ENCODE results near the gene DIP2C. TPM values are rescaled to one million over a fixed set of nuclear protein-coding genes. Genes with fewer than 3 reads are reported as not detected.

Gene DIP2C
- total RNA-seq, 4 donors from 2014 or later, result 10.5 to 40.5 (median 19.5) TPM

DNA sequence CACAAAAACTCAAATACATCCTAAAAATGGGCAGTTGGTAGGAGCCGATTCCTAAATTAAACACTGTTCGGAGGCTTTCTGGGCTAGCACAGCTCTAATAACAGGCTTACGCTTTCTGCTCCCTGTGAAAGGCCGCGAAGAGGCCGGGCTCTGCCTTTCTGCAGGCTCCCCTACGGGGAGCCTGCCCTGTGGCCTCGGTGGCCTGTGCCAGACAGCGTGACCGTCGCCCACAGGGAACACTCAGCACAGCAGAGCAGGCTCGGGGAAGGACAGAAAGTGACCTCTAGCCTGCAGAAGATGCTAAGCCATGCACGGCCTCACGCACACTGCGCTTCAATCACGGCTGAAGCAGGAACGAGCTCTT, 64.2 kb downstream of the DIP2C start:
- Histone ChIP-seq H3K4me1 (peaks cover 0 to 14% of the 10 kb centered on the region in 2 donors), H3K4me3 (peak overlapping the region; percentile 13 to 19), H3K9me3 (no peaks in the 10 kb centered on the region), H3K27me3 (no peaks in the 10 kb centered on the region), H3K27ac (peak overlapping the region; percentile 74 to 91), H3K36me3 (no peaks in the 10 kb centered on the region)
- DNase-seq, result no peak
- TF ChIP-seq, protein P1, sequence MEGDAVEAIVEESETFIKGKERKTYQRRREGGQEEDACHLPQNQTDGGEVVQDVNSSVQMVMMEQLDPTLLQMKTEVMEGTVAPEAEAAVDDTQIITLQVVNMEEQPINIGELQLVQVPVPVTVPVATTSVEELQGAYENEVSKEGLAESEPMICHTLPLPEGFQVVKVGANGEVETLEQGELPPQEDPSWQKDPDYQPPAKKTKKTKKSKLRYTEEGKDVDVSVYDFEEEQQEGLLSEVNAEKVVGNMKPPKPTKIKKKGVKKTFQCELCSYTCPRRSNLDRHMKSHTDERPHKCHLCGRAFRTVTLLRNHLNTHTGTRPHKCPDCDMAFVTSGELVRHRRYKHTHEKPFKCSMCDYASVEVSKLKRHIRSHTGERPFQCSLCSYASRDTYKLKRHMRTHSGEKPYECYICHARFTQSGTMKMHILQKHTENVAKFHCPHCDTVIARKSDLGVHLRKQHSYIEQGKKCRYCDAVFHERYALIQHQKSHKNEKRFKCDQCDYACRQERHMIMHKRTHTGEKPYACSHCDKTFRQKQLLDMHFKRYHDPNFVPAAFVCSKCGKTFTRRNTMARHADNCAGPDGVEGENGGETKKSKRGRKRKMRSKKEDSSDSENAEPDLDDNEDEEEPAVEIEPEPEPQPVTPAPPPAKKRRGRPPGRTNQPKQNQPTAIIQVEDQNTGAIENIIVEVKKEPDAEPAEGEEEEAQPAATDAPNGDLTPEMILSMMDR (IDR thresholded peaks at IDR 0.05), result no peak
- TF ChIP-seq POLR2A (IDR thresholded peaks at IDR 0.05), result no peak
- intact Hi-C loops (cut with DNase I; ENCODE audit: low total_unique reads), result no loop called here

GRCh38 chr10:624605-625332, 64.7 kb downstream of the DIP2C start:
- Histone ChIP-seq H3K27me3 (no peaks in the 10 kb centered on the region), H3K27ac (peak overlapping the region; percentile 74 to 91), H3K9me3 (no peaks in the 10 kb centered on the region), H3K4me3 (peak overlapping the region; percentile 13 to 19), H3K36me3 (no peaks in the 10 kb centered on the region), H3K4me1 (peaks cover 0 to 14% of the 10 kb centered on the region in 2 donors)
- TF ChIP-seq, protein P1 (IDR thresholded peaks at IDR 0.05), result no peak
- TF ChIP-seq POLR2A (IDR thresholded peaks at IDR 0.05), result no peak
- intact Hi-C loops (cut with DNase I; ENCODE audit: low total_unique reads), result no loop called here
- DNase-seq, result peak; percentile 76 to 77

- Histone ChIP-seq H3K4me1 (peaks cover 0 to 14% of the 10 kb centered on the region in 2 donors), H3K27me3 (no peaks in the 10 kb centered on the region), H3K36me3 (no peaks in the 10 kb centered on the region), H3K27ac (peak overlapping the region; percentile 74 to 91), H3K9me3 (no peaks in the 10 kb centered on the region), H3K4me3 (no peak overlapping the region)
- no peak for DNase-seq
- intact Hi-C loops (cut with DNase I; ENCODE audit: low total_unique reads), result no loop called here
- TF ChIP-seq, protein P1 (IDR thresholded peaks at IDR 0.05), result no peak
- TF ChIP-seq POLR2A (IDR thresholded peaks at IDR 0.05), result no peak
These were observed 65.2 kb downstream of the DIP2C start for GRCh38 chr10:624312-624604.

- intact Hi-C loops (cut with DNase I; ENCODE audit: low total_unique reads), result no loop called here
- no peaks in the 10 kb centered on the region for H3K27me3 ChIP-seq
- DNase-seq, result no peak
- no peaks in the 10 kb centered on the region for H3K36me3 ChIP-seq
- no peak overlapping the region for H3K4me3 ChIP-seq
- peak overlapping the region; percentile 74 to 91 for H3K27ac ChIP-seq
- H3K9me3 ChIP-seq, result no peaks in the 10 kb centered on the region
- no peak for TF ChIP-seq POLR2A (IDR thresholded peaks at IDR 0.05)
- TF ChIP-seq, protein P1 (IDR thresholded peaks at IDR 0.05), result no peak
- H3K4me1 ChIP-seq, result peaks cover 0 to 14% of the 10 kb centered on the region in 2 donors
These were observed 65.8 kb downstream of the DIP2C start for GRCh38 chr10:623477-624311.

DNA sequence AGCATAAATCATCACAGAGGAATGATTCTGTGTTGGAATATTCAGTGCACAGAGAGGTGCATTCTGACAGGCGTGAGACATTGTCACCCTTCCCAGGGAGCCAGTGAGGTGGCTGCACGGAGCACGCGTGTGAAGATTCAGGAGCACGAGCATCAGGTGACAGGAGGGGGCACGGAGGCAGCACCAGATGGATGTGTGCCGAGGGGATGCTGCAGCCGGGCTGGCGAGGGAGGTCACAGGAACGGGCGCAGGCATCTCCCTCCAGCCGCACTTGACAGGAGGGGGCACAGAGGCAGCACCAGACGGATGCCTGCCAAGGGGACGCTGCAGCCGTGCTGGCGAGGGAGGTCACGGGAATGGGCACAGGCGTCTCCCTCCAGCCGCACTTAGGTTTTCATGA, 66.5 kb downstream of the DIP2C start:
- Histone ChIP-seq H3K27me3 (no peaks in the 10 kb centered on the region), H3K4me1 (peaks cover 0 to 14% of the 10 kb centered on the region in 2 donors), H3K4me3 (no peak overlapping the region), H3K27ac (no peak overlapping the region), H3K9me3 (no peaks in the 10 kb centered on the region), H3K36me3 (no peaks in the 10 kb centered on the region)
- intact Hi-C loops (cut with DNase I; ENCODE audit: low total_unique reads), result no loop called here
- TF ChIP-seq, protein P1 (IDR thresholded peaks at IDR 0.05), result no peak
- TF ChIP-seq POLR2A (IDR thresholded peaks at IDR 0.05), result no peak
- no peak for DNase-seq
